Endothelial cell of umbilical vein (primary cell): Measurements from ENCODE around the gene RPL15.

ENCODE experiments used
- CTCF ChIP-seq, 2 donors: IDR thresholded peaks; 1 replicate in 1 of 2; 2 replicates in 1 of 2; pipeline ENCODE4 v1.5.1; 2011; ENCODE audit warnings: low read length in 2 of 2, mild to moderate bottlenecking in 2 of 2, moderate library complexity in 2 of 2, control low read depth in 1 of 2, inconsistent platforms in 1 of 2, low read depth in 1 of 2; ENCODE audit not compliant: insufficient read depth in 1 of 2; ENCODE audit errors: extremely low read depth in 1 of 2
- EZH2 ChIP-seq: IDR thresholded peaks from 2 replicates; pipeline ENCODE4 v1.6.1; 2012; ENCODE audit warnings: borderline replicate concordance, low read depth, mild to moderate bottlenecking, moderate library complexity, low read length, inconsistent platforms; ENCODE audit not compliant: severe bottlenecking
- FOS ChIP-seq: IDR thresholded peaks from 2 replicates; pipeline ENCODE4 v1.6.1; 2011; ENCODE audit warnings: mild to moderate bottlenecking, low read length, moderate library complexity, borderline replicate concordance; ENCODE audit not compliant: insufficient read depth
- GATA2 ChIP-seq: IDR thresholded peaks from 2 replicates; pipeline ENCODE4 v1.7.0; 2011; ENCODE audit warnings: low read depth, mild to moderate bottlenecking, moderate library complexity, mixed read lengths, low read length; ENCODE audit not compliant: insufficient read length, insufficient read depth
- MAX ChIP-seq: IDR thresholded peaks from 2 replicates; pipeline ENCODE4 v1.6.1; 2011; ENCODE audit not compliant: insufficient read depth, insufficient read length
- POLR2A ChIP-seq: IDR thresholded peaks from 2 replicates; pipeline ENCODE4 v1.6.1; 2012; ENCODE audit warnings: low read depth, mild to moderate bottlenecking, control low read depth, low read length
- POLR2AphosphoS5 ChIP-seq: IDR thresholded peaks from 2 replicates; pipeline ENCODE4 v1.6.1; 2012; ENCODE audit warnings: low read depth, mild to moderate bottlenecking, control low read depth, low read length, moderate library complexity; ENCODE audit not compliant: insufficient read depth

GRCh38 chr3:23885210-23885609 is 31.7 kb upstream of the RPL15 start:
- TF ChIP-seq FOS (no peak), CTCF (IDR thresholded peaks at IDR 0.05; ENCODE audit: extremely low read depth in 1 of 2, insufficient read depth in 1 of 2, low read depth in 1 of 2, low read length in 2 of 2) (no peak), POLR2AphosphoS5 (no peak), MAX (no peak), POLR2A (no peak), EZH2 (no peak), GATA2 (no peak)
